ENCODE data around the gene XRCC3.

DNA sequence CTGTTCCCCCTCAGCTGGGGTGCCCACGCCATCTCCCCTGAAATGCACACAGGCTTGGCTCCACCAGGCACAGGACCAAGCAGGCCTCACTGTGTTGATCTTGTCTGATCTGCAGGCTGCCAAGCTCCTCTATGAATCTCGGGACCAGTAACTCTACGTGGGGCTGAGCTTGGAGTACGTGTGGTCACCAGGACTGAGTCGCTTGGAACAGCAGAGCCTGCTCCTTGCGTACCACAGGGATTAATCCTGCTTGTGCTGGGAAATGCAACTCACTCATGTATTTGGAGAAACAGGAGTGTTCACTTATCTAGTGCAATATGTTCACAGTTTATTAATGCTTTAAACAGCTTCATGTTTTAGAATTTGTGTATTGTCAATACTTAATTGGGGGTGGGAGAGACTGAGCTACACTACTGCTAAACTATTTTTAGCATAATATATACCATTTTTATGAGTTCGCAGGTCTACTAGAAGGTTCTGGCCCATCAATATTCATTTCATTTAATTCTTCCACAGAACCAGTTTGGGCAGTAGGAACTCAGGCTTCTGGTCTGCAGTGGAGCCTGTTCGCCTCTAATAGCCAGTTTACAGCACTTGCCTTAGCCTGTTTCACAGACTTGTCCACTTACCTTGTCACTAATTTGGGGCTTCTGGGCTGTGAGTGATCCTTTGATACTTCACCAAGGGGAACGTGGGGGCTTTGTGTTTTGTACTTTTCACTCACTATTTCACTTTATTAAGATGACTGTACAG lies 17.8 kb upstream of the XRCC3 start:
- TF ChIP-seq, protein P1, sequence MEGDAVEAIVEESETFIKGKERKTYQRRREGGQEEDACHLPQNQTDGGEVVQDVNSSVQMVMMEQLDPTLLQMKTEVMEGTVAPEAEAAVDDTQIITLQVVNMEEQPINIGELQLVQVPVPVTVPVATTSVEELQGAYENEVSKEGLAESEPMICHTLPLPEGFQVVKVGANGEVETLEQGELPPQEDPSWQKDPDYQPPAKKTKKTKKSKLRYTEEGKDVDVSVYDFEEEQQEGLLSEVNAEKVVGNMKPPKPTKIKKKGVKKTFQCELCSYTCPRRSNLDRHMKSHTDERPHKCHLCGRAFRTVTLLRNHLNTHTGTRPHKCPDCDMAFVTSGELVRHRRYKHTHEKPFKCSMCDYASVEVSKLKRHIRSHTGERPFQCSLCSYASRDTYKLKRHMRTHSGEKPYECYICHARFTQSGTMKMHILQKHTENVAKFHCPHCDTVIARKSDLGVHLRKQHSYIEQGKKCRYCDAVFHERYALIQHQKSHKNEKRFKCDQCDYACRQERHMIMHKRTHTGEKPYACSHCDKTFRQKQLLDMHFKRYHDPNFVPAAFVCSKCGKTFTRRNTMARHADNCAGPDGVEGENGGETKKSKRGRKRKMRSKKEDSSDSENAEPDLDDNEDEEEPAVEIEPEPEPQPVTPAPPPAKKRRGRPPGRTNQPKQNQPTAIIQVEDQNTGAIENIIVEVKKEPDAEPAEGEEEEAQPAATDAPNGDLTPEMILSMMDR (IDR thresholded peaks at IDR 0.05) = no peak
- TF ChIP-seq POLR2A (IDR thresholded peaks at IDR 0.05) = no peak
